Mucosa of rectum (tissue), 2 donors: Measurements from ENCODE around the gene LRRC15.

Experiments
- H3K27ac ChIP-seq, 2 donors: one replicate each; pipeline ENCODE4 v1.7.0; 2013; ENCODE audit warnings: inconsistent platforms in 2 of 2, low read depth in 2 of 2, low read length in 2 of 2
- H3K27me3 ChIP-seq, 2 donors: one replicate each; pipeline ENCODE4 v1.7.0; 2013; ENCODE audit warnings: low read length in 2 of 2; ENCODE audit not compliant: control insufficient read depth in 2 of 2, insufficient read depth in 2 of 2
- H3K36me3 ChIP-seq, 2 donors: one replicate each; pipeline ENCODE4 v1.7.0; 2013; ENCODE audit warnings: low read length in 2 of 2; ENCODE audit not compliant: control insufficient read depth in 2 of 2, insufficient read depth in 2 of 2
- H3K4me1 ChIP-seq, 2 donors: one replicate each; pipeline ENCODE4 v1.7.0; 2013; ENCODE audit warnings: low read length in 2 of 2, mild to moderate bottlenecking in 1 of 2; ENCODE audit not compliant: control insufficient read depth in 2 of 2, insufficient read depth in 2 of 2
- H3K4me3 ChIP-seq, 2 donors: one replicate each; pipeline ENCODE4 v1.7.0; 2013; ENCODE audit warnings: low read length in 2 of 2
- H3K9ac ChIP-seq, 2 donors: one replicate each; pipeline ENCODE4 v1.7.0; 2013; ENCODE audit warnings: low read length in 2 of 2, low read depth in 1 of 2, mild to moderate bottlenecking in 1 of 2
- H3K9me3 ChIP-seq, 2 donors: one replicate each; pipeline ENCODE4 v1.7.0; 2013; ENCODE audit warnings: low read length in 2 of 2; ENCODE audit not compliant: control insufficient read depth in 2 of 2
- donor health status: healthy.
- donor health status: Normal muscosa, but diverticular disease.

LRRC15 gene

GRCh38 chr3:194351080-194351672 is 18.4 kb downstream of the LRRC15 start, which contains the start of gene CPN2:
CPN2 (minus strand) TSS chr3:194351328; CDS start chr3:194342702, 8,626 bp downstream.
- no peaks in the 10 kb centered on the region for H3K27me3 ChIP-seq
- H3K27ac ChIP-seq, result no peak within 1 kb of the TSS
- H3K36me3 ChIP-seq, result no peaks in the 10 kb centered on the region
- H3K4me1 ChIP-seq, result no peaks in the 10 kb centered on the region
- H3K9me3 ChIP-seq, result no peaks in the 10 kb centered on the region
- no peak within 1 kb of the TSS for H3K9ac ChIP-seq
- H3K4me3 ChIP-seq, result no peak within 1 kb of the TSS

- no peaks in the 10 kb centered on the region for H3K9me3 ChIP-seq
- H3K9ac ChIP-seq, result no peak overlapping the region
- no peaks in the 10 kb centered on the region for H3K4me1 ChIP-seq
- H3K27me3 ChIP-seq, result no peaks in the 10 kb centered on the region
- H3K36me3 ChIP-seq, result no peaks in the 10 kb centered on the region
- no peak overlapping the region for H3K4me3 ChIP-seq
- H3K27ac ChIP-seq, result no peak overlapping the region
These were observed 18.8 kb downstream of the LRRC15 start for GRCh38 chr3:194350726-194351071.

GRCh38 chr3:194348354-194348753 is 21.2 kb downstream of the LRRC15 start:
- Histone ChIP-seq H3K27me3 (no peaks in the 10 kb centered on the region), H3K9ac (no peak overlapping the region), H3K4me3 (no peak overlapping the region)

GRCh38 chr3:194346621-194347020 is 22.9 kb downstream of the LRRC15 start:
- Histone ChIP-seq H3K36me3 (no peaks in the 10 kb centered on the region), H3K27me3 (no peaks in the 10 kb centered on the region), H3K9me3 (no peaks in the 10 kb centered on the region), H3K4me3 (no peak overlapping the region), H3K27ac (no peak overlapping the region), H3K9ac (no peak overlapping the region), H3K4me1 (no peaks in the 10 kb centered on the region)

More at GRCh38 chr3:194348354-194348753, 21.2 kb downstream of the LRRC15 start:
- no peak overlapping the region for H3K27ac ChIP-seq
- no peaks in the 10 kb centered on the region for H3K4me1 ChIP-seq
- no peaks in the 10 kb centered on the region for H3K9me3 ChIP-seq
- H3K36me3 ChIP-seq, result no peaks in the 10 kb centered on the region

- H3K4me1 ChIP-seq, result no peaks in the 10 kb centered on the region
- no peaks in the 10 kb centered on the region for H3K36me3 ChIP-seq
- no peak overlapping the region for H3K4me3 ChIP-seq
- no peaks in the 10 kb centered on the region for H3K27me3 ChIP-seq
- H3K9me3 ChIP-seq, result no peaks in the 10 kb centered on the region
- H3K9ac ChIP-seq, result no peak overlapping the region
- H3K27ac ChIP-seq, result no peak overlapping the region
These were observed 23.5 kb downstream of the LRRC15 start for GRCh38 chr3:194346035-194346434.

GRCh38 chr3:194344012-194344411 is 25.5 kb downstream of the LRRC15 start:
- H3K4me1 ChIP-seq, result no peaks in the 10 kb centered on the region
- no peak overlapping the region for H3K4me3 ChIP-seq
- H3K9me3 ChIP-seq, result no peaks in the 10 kb centered on the region
- H3K36me3 ChIP-seq, result no peaks in the 10 kb centered on the region
- no peak overlapping the region for H3K27ac ChIP-seq
- no peaks in the 10 kb centered on the region for H3K27me3 ChIP-seq
- H3K9ac ChIP-seq, result no peak overlapping the region

GRCh38 chr3:194343561-194343893 is 26.0 kb downstream of the LRRC15 start:
- Histone ChIP-seq H3K36me3 (no peaks in the 10 kb centered on the region), H3K27me3 (no peaks in the 10 kb centered on the region), H3K4me3 (no peak overlapping the region), H3K4me1 (no peaks in the 10 kb centered on the region), H3K9ac (no peak overlapping the region), H3K9me3 (no peaks in the 10 kb centered on the region), H3K27ac (no peak overlapping the region)

GRCh38 chr3:194342861-194343560 is 26.5 kb downstream of the LRRC15 start:
- H3K9me3 ChIP-seq, result no peaks in the 10 kb centered on the region
- H3K4me3 ChIP-seq, result no peak overlapping the region
- H3K9ac ChIP-seq, result no peak overlapping the region
- H3K27ac ChIP-seq, result no peak overlapping the region
- no peaks in the 10 kb centered on the region for H3K27me3 ChIP-seq
- H3K4me1 ChIP-seq, result no peaks in the 10 kb centered on the region
- H3K36me3 ChIP-seq, result no peaks in the 10 kb centered on the region

- Histone ChIP-seq H3K36me3 (no peaks in the 10 kb centered on the region), H3K4me1 (no peaks in the 10 kb centered on the region), H3K9ac (no peak overlapping the region), H3K9me3 (no peaks in the 10 kb centered on the region), H3K4me3 (no peak overlapping the region), H3K27ac (no peak overlapping the region), H3K27me3 (no peaks in the 10 kb centered on the region)
These were observed 28.7 kb downstream of the LRRC15 start for GRCh38 chr3:194340757-194341400.

GRCh38 chr3:194339840-194340239 is 29.7 kb downstream of the LRRC15 start:
- H3K9me3 ChIP-seq, result no peaks in the 10 kb centered on the region
- H3K27ac ChIP-seq, result no peak overlapping the region
- no peak overlapping the region for H3K9ac ChIP-seq
- no peaks in the 10 kb centered on the region for H3K27me3 ChIP-seq
- no peaks in the 10 kb centered on the region for H3K36me3 ChIP-seq
- H3K4me3 ChIP-seq, result no peak overlapping the region
- no peaks in the 10 kb centered on the region for H3K4me1 ChIP-seq
